ENCODE data around the gene CALCOCO1. TPM values are rescaled to one million over a fixed set of nuclear protein-coding genes. Genes with fewer than 3 reads are reported as not detected.

The CALCOCO1 gene
- total RNA-seq, 1 experiment from 2014 or later, result 47.3 TPM

GRCh38 chr12:53752192-53752601, 24.9 kb upstream of the CALCOCO1 start:
- no peak for DNase-seq (ENCODE audit: low read depth)

DNA sequence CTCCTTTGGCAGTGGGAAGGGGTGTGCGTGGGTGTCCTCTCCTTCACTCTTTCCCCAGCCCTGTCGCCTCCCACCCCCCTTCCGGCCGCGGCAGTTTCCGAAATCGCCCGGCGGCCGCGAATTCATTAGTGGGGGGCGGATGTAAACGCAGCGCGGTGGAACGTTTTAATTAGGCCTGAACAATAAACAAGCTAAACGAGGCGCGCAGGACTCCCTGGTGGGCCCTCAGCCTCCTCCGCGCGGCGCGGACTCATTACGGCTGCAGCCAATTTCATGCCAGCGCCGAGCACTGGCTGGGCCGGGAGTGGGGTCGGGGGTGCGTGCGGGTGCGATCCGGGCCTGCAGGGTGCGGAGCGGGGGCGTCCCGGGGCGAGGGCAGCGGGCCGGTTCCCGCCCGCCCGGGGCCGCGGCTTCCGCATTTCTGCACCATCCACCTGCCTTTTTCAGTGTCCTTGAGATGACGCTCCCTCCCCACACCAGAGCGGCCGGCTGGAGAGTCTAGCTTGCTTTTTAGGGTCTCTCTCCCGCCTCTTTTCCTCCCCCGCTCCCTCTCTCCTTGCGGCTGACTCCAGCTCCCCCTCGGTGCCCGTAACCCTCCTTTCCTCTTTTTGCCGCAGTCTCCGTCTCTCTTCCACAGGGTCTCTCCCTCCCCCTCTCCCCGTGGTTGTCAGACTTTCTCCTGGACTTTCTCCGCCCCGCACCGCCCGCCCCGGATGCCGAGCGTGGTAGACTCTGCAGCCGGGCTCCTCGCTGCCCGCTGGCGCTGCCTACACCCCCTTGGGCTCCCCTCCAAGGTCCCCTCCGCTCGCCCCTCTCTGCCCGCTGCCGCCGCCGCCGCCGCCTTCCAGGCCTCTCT, 24.3 kb upstream of the CALCOCO1 start, which contains the start of gene CISTR:
Gene CISTR (minus strand): TSS at position 644 of the 856 bp plus-strand sequence.
- DNase-seq (ENCODE audit: low read depth), result no peak

DNA sequence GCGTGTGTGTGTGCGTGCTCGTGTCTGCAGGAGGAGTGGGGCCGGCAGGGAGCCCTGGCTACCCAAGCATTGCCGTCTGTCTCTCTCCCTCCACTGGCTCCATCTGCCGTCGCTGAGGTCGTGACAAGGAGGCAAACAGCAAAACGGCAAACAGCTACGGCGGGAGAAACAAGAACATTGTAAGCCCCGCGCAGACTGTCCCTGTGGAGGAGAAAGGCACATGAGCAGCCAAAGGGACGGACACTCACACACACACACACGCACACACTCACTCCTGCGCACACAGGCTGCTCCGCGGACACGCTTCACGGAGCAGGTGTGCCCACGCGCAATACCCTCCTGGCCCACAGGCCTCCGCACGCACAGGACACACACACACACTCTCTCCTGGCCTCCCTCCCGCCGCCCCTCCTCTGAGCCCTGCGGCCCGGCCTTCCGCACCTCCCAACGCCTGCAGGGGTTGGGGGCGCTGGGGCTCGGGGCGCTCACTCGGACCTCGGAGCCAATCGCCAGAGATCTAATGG, 23.6 kb upstream of the CALCOCO1 start:
- DNase-seq (ENCODE audit: low read depth), result no peak

DNA sequence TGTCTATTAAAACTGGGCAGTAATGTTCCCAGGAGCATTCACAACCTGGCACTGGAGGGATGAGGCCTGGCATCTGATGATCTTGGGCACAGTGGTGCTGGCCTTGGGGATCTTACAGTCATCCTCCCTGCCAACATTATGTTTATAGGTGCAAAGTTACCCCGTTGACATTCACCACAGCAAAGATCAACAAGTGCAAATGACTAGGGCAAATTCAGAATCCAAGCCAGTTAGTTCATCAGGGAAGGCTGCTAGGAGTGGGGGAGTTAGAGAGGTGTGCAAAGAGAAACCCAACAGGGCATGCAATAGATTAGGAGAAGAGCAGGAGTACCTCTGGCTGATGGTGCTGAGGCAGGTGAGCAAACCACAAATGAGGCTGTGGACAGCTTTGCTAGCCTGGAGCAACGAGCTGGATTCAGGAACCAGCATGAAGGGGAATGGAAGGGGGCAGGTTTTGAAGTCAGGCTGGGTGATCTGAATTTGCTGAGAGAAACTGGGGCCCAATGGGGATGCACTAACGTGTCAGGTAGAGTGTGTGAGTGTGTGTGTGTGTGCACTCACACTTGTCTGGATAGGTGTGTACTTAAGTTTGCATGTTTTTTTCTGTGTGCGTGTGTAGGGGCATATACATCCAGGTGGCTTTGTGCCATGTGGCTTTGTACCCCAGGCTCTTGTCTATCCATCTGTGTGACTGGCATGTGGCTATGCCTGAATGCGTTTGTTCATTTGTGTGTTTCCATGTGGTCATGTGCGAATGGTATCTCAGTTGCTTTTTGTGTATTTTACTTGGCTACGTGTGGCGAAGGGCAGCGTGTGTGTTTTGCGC, 22.9 kb upstream of the CALCOCO1 start:
- DNase-seq (ENCODE audit: low read depth), result no peak

DNA sequence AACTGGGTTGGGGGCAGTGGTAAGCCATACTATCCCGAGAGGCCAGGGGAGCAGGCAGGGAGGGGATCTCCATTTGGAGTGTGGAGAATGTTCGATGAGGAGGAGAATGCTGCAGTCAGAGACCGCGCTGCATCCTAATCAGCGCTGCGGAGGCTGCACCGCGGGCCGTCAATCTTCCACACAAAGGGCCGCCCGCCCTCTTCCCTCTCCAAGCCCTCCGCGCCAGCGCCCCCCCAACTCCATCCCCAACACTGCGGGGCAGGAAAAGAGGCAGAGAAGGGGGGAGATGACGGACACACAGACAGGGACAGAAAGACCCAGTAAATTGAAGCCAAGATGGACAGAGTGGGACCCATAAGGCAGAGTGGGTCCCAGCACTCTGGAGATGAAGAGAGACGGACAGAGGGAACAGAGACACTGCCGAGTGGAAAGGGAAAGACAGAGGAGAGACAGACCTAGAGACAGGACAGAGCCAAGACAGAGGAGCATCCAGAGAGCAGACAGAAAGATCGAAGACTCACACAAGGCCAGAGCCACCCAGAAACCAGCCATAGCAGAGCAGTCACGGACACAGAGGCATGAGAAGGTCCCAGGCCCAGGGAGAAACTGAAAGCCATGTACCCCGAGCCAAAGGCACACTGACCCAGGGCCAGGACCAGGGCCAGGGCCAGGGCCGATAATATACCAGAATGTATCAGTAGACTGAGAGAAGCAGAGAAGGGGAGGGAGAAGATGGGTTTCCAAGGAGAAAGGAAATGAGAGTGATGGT, 21.0 kb upstream of the CALCOCO1 start:
- DNase-seq (ENCODE audit: low read depth), result no peak

DNA sequence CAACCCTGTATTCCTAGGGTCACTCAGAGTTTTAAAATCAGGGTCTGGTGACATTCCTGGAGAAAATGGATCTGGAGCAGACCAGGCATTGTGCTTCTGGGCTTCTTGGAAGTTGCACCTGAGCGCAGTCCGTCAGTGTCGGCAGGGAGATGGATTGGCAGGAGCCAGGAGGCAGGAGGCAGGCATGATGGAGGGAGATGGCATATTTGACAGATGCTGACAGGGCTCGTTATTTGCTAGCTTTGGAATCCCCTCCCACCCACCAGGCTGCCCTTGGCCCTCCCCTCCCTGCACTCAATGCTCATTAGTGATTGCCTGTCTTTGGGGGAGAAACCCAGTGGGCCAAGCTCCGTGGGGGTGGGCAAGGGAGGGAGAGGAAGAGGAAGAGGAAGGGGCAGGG, 19.8 kb upstream of the CALCOCO1 start:
- DNase-seq (ENCODE audit: low read depth), result no peak

DNA sequence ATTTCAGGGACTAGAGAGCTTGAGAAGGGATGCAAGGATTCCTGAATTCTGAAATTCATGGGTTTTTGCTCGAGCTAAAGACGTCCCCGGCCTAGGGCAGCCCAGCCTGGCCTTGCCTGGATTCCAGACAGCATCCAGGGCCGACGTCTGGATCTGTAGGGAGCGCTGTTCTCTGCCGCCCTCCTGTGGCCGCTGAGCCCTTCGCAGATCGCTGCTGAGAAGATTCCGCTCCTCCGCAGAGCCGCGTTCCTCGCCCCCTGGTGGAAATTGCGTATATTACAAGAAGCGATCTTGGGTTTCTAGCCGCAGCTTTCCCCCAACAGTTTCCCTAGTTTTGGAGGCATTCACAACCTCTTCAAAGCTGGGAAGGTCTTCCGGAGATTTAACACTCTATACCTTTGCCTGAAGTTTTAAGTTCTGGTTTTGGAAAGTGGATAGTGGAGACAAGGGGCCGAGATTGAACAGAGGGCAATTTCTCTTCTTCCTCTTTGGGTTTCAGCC, 19.4 kb upstream of the CALCOCO1 start:
- DNase-seq (ENCODE audit: low read depth), result peak; percentile 80

DNA sequence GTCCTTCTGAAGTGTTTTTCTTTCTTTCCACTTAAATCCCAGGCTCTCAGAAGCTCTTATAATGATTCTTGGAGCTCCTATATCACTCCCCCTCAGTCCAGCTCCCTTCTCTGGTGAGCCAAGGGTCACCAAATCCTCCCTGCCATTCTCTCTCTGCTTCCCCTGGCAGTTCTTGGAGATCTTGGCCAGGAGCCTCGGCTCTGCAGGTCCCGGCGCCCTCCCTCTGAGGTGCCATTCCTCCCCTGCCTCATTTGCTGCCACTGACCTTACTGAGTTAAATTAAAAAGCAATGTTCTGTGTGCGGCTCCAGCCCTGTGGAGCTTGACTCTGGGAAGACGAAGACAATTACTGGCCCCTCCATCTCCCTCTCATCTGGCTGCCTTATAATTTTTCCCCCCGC, 17.5 kb upstream of the CALCOCO1 start:
- no peak for DNase-seq (ENCODE audit: low read depth)

DNA sequence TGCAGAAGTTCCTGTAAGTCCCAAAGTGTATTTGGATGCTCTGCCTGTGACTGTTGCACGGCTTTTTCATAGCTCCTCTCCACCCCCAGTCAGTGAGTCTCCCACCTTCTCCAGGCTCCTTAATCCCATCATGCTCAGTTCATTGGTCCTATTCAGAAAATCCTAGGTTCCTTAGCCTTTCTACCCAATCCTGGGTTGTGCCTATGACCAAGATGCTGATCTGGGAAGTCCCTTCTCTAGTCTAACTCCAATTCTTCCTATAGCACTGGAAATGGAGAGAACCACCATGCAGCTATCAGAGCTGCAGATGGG, 16.8 kb upstream of the CALCOCO1 start:
- DNase-seq (ENCODE audit: low read depth), result no peak

GRCh38 chr12:53743266-53744129, 16.2 kb upstream of the CALCOCO1 start:
- peak; percentile 58 for DNase-seq (ENCODE audit: low read depth)

DNA sequence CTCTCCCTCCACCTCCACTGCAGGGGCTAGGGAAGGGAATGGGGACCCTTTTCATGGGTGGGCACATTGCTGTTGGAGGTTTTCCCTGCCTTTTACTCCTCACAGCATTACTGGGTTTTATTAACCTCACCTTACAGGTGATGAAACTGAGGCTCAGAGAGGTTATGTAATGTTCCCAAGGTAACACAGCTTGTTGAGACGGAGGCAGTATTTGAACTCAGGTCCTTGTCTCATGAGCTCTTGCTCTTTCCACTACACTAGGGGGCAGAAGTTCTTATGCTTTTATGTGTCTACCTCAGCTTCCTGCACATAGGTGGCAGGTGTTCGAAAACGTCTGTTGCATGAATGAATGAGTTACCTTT, 12.9 kb upstream of the CALCOCO1 start:
- DNase-seq (ENCODE audit: low read depth), result no peak

GRCh38 chr12:53739214-53740129, 12.2 kb upstream of the CALCOCO1 start:
- DNase-seq (ENCODE audit: low read depth), result no peak

- no peak for DNase-seq (ENCODE audit: low read depth)
These were observed 11.4 kb upstream of the CALCOCO1 start for GRCh38 chr12:53738406-53739213.

DNA sequence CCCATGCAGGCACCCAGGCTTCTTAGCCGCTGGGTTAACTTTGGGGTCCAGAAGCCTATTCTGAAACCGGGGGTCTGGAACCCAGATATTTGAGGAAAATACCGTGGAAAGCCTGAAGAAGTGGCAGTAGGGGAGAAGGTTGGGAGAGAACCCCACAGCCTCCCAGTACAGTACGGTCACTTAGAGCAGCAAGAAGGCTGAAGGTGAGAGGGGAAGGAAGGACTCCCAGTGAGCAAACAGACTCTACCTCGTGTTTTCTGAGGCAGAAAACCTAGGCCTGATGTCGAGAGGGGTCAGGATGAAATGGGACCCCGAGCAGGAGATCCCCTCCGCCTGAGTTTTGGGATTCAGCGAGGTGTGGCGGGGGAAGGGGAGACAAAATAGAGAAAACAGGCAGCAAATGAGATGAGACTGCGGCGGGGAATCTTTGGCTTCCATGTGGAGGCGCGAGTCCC, 10.7 kb upstream of the CALCOCO1 start:
- DNase-seq (ENCODE audit: low read depth), result no peak

GRCh38 chr12:53737093-53737808, 10.0 kb upstream of the CALCOCO1 start:
- DNase-seq (ENCODE audit: low read depth), result no peak

DNA sequence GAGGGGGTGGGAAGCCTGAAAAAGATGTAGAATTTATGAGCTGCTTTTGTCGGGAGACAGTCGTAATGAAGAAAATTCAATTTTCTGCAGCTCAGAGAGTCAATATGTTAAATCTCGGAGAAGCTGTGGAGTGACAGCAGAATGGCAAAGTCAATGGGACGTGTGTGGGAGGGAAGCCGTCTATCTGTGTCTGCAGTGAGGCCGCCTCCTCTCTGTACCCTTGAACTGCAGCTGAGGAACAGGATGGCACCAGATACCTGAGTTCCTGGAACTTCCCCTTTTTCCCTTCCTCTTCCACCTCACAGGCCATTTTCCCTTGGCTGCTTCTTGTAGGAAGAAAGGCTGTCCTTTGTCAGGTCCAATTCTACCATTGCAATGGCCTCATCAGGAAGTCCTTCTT, 9.3 kb upstream of the CALCOCO1 start:
- no peak for DNase-seq (ENCODE audit: low read depth)

DNA sequence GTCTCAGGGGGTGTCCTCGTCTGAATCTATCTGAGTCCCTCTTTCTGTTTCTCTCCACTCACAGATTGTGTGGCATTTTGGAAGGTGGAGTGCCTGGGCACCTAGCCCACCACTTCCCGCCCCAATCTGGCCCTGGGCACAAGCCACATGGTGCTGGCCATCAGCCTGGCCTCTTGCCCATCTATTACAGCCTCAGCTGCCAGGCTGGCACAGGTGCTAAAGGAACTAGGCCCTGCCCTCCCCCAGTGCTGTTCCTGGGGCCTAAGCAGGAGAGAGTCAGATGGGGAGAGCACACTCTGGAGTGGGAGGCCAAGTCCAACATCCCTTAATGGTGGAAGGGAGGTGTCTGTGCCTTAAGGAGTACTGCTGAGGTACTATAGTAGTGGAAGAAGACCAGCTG, 8.3 kb upstream of the CALCOCO1 start:
- no peak for DNase-seq (ENCODE audit: low read depth)

- DNase-seq (ENCODE audit: low read depth), result no peak
These were observed 7.2 kb upstream of the CALCOCO1 start for GRCh38 chr12:53734425-53734824.
